HEK293 (cell line): ENCODE measurements around the gene TP73.

Source experiments
- KLF16 ChIP-seq: fragments of 450-650 bp; formaldehyde crosslinking; IDR thresholded peaks from 2 replicates; pipeline ENCODE4 v1.5.1; 2017; ENCODE audit warnings: missing biosample characterization, missing genetic modification characterization
- YY1 ChIP-seq: fragments of 450-650 bp; formaldehyde crosslinking; IDR thresholded peaks from 2 replicates; pipeline ENCODE4 v1.5.1; 2018; ENCODE audit warnings: missing biosample characterization, missing genetic modification characterization
- ZBTB10 ChIP-seq: fragments of 450-650 bp; formaldehyde crosslinking; IDR thresholded peaks from 2 replicates; pipeline ENCODE4 v1.5.1; 2016; ENCODE audit warnings: missing biosample characterization, missing genetic modification characterization
- ZBTB11 ChIP-seq: fragments of 450-650 bp; formaldehyde crosslinking; conservative IDR thresholded peaks from 2 replicates; pipeline ENCODE4 v1.5.1; 2016; ENCODE audit warnings: low read depth, missing biosample characterization, missing genetic modification characterization
- ZBTB26 ChIP-seq: fragments of 450-650 bp; formaldehyde crosslinking; optimal IDR thresholded peaks from 2 replicates; pipeline ENCODE3; 2016; ENCODE audit warnings: missing biosample characterization, mild to moderate bottlenecking, missing genetic modification characterization
- ZBTB8A ChIP-seq: fragments of 450-650 bp; formaldehyde crosslinking; IDR thresholded peaks from 2 replicates; pipeline ENCODE4 v1.5.1; 2016; ENCODE audit warnings: missing biosample characterization, missing genetic modification characterization
- ZFP3 ChIP-seq: fragments of 450-650 bp; formaldehyde crosslinking; IDR thresholded peaks from 2 replicates; pipeline ENCODE4 v1.5.1; 2016; ENCODE audit warnings: low read depth, missing biosample characterization, missing genetic modification characterization
- ZFP37 ChIP-seq: fragments of 450-650 bp; formaldehyde crosslinking; IDR thresholded peaks from 2 replicates; pipeline ENCODE4 v1.5.1; 2016; ENCODE audit warnings: missing biosample characterization, missing genetic modification characterization
- ZNF169 ChIP-seq: fragments of 450-650 bp; formaldehyde crosslinking; IDR thresholded peaks from 2 replicates; pipeline ENCODE4 v1.5.1; 2016; ENCODE audit warnings: missing biosample characterization, missing genetic modification characterization
- ZNF18 ChIP-seq: fragments of 450-650 bp; formaldehyde crosslinking; IDR thresholded peaks from 2 replicates; pipeline ENCODE4 v1.5.1; 2016; ENCODE audit warnings: missing biosample characterization, missing genetic modification characterization
- ZNF280D ChIP-seq: fragments of 450-650 bp; formaldehyde crosslinking; IDR thresholded peaks from 2 replicates; pipeline ENCODE4 v1.5.1; 2016; ENCODE audit warnings: missing biosample characterization, missing genetic modification characterization
- ZNF660 ChIP-seq: fragments of 450-650 bp; IDR thresholded peaks from 2 replicates; pipeline ENCODE4 v1.5.1; 2018; ENCODE audit warnings: missing biosample characterization, mild to moderate bottlenecking, missing genetic modification characterization

GRCh38 chr1:3685906-3686305 lies 33.6 kb downstream of the TP73 start:
- TF ChIP-seq ZNF280D (tag by site-specific recombination) (no peak), ZNF169 (no peak), ZBTB10 (tag by site-specific recombination) (no peak), ZNF18 (tag by site-specific recombination) (no peak), ZBTB11 (tag by site-specific recombination) (no peak), ZFP3 (tag by site-specific recombination) (no peak), ZNF660 (tag by site-specific recombination) (no peak), ZBTB8A (tag by site-specific recombination) (no peak), YY1 (no peak), KLF16 (no peak), ZBTB26 (no peak), ZFP37 (no peak)
